ENCODE data around the gene MAD1L1.

Gene MAD1L1

GRCh38 chr7:1898628-1899185 is 334.0 kb downstream of the MAD1L1 start:
- no peaks in the 10 kb centered on the region for H3K9me3 ChIP-seq
- peaks cover 20% of the 10 kb centered on the region for H3K36me3 ChIP-seq
- no peaks in the 10 kb centered on the region for H3K4me1 ChIP-seq (ENCODE audit: control insufficient read depth in 1 of 2, insufficient read depth in 1 of 2, low read depth in 1 of 2, low read length in 1 of 2)
- H3K27ac ChIP-seq = no peak overlapping the region
- TF ChIP-seq CTCF (IDR thresholded peaks at IDR 0.05) = no peak
- no peak overlapping the region for H3K4me3 ChIP-seq (ENCODE audit: low read depth in 1 of 2, low read length in 1 of 2)
- H3K27me3 ChIP-seq = no peaks in the 10 kb centered on the region

- TF ChIP-seq CTCF (IDR thresholded peaks at IDR 0.05) = no peak
- Histone ChIP-seq H3K27ac (no peak overlapping the region), H3K4me1 (ENCODE audit: control insufficient read depth in 1 of 2, insufficient read depth in 1 of 2, low read depth in 1 of 2, low read length in 1 of 2) (no peaks in the 10 kb centered on the region), H3K36me3 (peaks cover 20% of the 10 kb centered on the region), H3K27me3 (no peaks in the 10 kb centered on the region), H3K4me3 (ENCODE audit: low read depth in 1 of 2, low read length in 1 of 2) (no peak overlapping the region), H3K9me3 (no peaks in the 10 kb centered on the region)
These were observed 334.7 kb downstream of the MAD1L1 start for GRCh38 chr7:1897861-1898627.

- Histone ChIP-seq H3K27ac (no peak overlapping the region), H3K36me3 (peaks cover 20% of the 10 kb centered on the region), H3K4me1 (ENCODE audit: control insufficient read depth in 1 of 2, insufficient read depth in 1 of 2, low read depth in 1 of 2, low read length in 1 of 2) (no peaks in the 10 kb centered on the region), H3K4me3 (ENCODE audit: low read depth in 1 of 2, low read length in 1 of 2) (no peak overlapping the region), H3K27me3 (no peaks in the 10 kb centered on the region), H3K9me3 (no peaks in the 10 kb centered on the region)
- no peak for TF ChIP-seq CTCF (IDR thresholded peaks at IDR 0.05)
These were observed 335.5 kb downstream of the MAD1L1 start for GRCh38 chr7:1897076-1897860.

GRCh38 chr7:1895664-1896515 is 336.9 kb downstream of the MAD1L1 start:
- H3K36me3 ChIP-seq = peaks cover 20% of the 10 kb centered on the region
- no peak overlapping the region for H3K4me3 ChIP-seq (ENCODE audit: low read depth in 1 of 2, low read length in 1 of 2)
- TF ChIP-seq CTCF (IDR thresholded peaks at IDR 0.05) = no peak
- no peaks in the 10 kb centered on the region for H3K27me3 ChIP-seq
- no peak overlapping the region for H3K27ac ChIP-seq
- H3K4me1 ChIP-seq (ENCODE audit: control insufficient read depth in 1 of 2, insufficient read depth in 1 of 2, low read depth in 1 of 2, low read length in 1 of 2) = no peaks in the 10 kb centered on the region
- H3K9me3 ChIP-seq = no peaks in the 10 kb centered on the region
